GM12878 (cell line): ENCODE data around the gene PTPRC. TPM values are rescaled to one million over a fixed set of nuclear protein-coding genes. Genes with fewer than 3 reads are reported as not detected.

Experiments used
- CTCF ChIP-seq, 3 experiments: IDR thresholded peaks in 2 of 3; conservative IDR thresholded peaks in 1 of 3; 2 replicates each; pipeline ENCODE4 v1.5.1; 2011; ENCODE audit warnings: low read depth in 3 of 3, low read length in 3 of 3, mild to moderate bottlenecking in 3 of 3, control low read depth in 2 of 3, moderate library complexity in 2 of 3, inconsistent platforms in 1 of 3, mixed read lengths in 1 of 3; ENCODE audit not compliant: control insufficient read depth in 2 of 3, insufficient read depth in 1 of 3; ENCODE audit errors: extremely low read depth in 1 of 3
- IKZF2 ChIP-seq, 2 experiments: fragments of 450-650 bp; IDR thresholded peaks; 2 replicates each; pipeline ENCODE4 v1.6.1; 2017; ENCODE audit warnings: mild to moderate bottlenecking in 2 of 2, moderate library complexity in 2 of 2
- NBN ChIP-seq: fragments of 450-650 bp; IDR thresholded peaks from 2 replicates; pipeline ENCODE4 v1.6.1; 2016
- PKNOX1 ChIP-seq: fragments of 450-650 bp; IDR thresholded peaks from 2 replicates; pipeline ENCODE4 v1.6.1; 2016; ENCODE audit warnings: mild to moderate bottlenecking
- RCOR1 ChIP-seq: conservative IDR thresholded peaks from 2 replicates; pipeline ENCODE4 v1.6.1; 2012; ENCODE audit warnings: low read depth, low read length, improper control_type of control experiment
- SREBF1 ChIP-seq: IDR thresholded peaks from 2 replicates; pipeline ENCODE4 v1.6.1; 2012; ENCODE audit warnings: mild to moderate bottlenecking, low read length
- SRF ChIP-seq, 2 experiments: IDR thresholded peaks; 2 replicates each; pipeline ENCODE4 v1.6.1; 2011; ENCODE audit warnings: low read depth in 2 of 2, low read length in 2 of 2, mild to moderate bottlenecking in 1 of 2, moderate library complexity in 1 of 2
- ZBTB11 ChIP-seq: fragments of 450-650 bp; formaldehyde crosslinking; IDR thresholded peaks from 2 replicates; pipeline ENCODE4 v1.5.0; 2022; ENCODE audit warnings: mild to moderate bottlenecking, missing genetic modification characterization
- polyA plus RNA-seq, 11 experiments: library from polyadenylated mRNA; depleted of rRNA in 4 of 11; unstranded in 6 of 11; stranded (reverse) in 5 of 11; fragments of >200 nt; fragmentation: Nextera tagmentation in 4 of 11; fragmentation: Illumina TruSeq in 1 of 11; extraction: Ambion mirVana in 4 of 11; extraction: Trizol in 1 of 11; gene quantifications; 1 replicate in 1 of 11; 2 replicates in 10 of 11; pipeline versions ENCODE4 v1.2.1 to v1.2.3, GENCODE V29; 2011 to 2016; ENCODE audit warnings: inconsistent platforms in 2 of 11, missing spikeins in 2 of 11, low read depth in 1 of 11
- total RNA-seq, 4 experiments: library from RNA; depleted of rRNA in 3 of 4; stranded (reverse); fragments of >200 nt in 3 of 4; fragmentation: Illumina TruSeq in 1 of 4; extraction: Trizol in 1 of 4; gene quantifications; 2 replicates each; pipeline versions ENCODE4 v1.2.1 to v1.2.3, GENCODE V29; 2013 to 2021

PTPRC gene
- total and polyA plus RNA-seq, 10 of the 15 experiments (the other 5 are each of a cell fraction or from before 2014, with no cell fraction given): 72.9 to 221 (median 118) TPM

- TF ChIP-seq CTCF (IDR thresholded peaks at IDR 0.05 in 2 of 3, conservative IDR thresholded peaks at IDR 0.05 in 1 of 3; ENCODE audit: control insufficient read depth in 2 of 3, extremely low read depth in 1 of 3, insufficient read depth in 1 of 3, low read depth in 3 of 3, low read length in 3 of 3) (no peak), ZBTB11 (no peak), NBN (peak; percentile 85), IKZF2 (IDR thresholded peaks at IDR 0.05) (peak; percentile 82 to 86), SREBF1 (0 out of 2 replicates have a peak, but pooled peaks have one; percentile 18), SRF (IDR thresholded peaks at IDR 0.05; ENCODE audit: low read depth in 2 of 2, low read length in 2 of 2) (no peak), RCOR1 (0 out of 2 replicates have a peak, but pooled peaks have one; percentile 64), PKNOX1 (no peak)
Observed at GRCh38 chr1:198598796-198599321, 40.0 kb upstream of the PTPRC start (continued).
